Cardiac muscle cell (in vitro differentiated cells and primary cell): Measurements from ENCODE around the gene TEDC1. TPM values are rescaled to one million over a fixed set of nuclear protein-coding genes. Genes with fewer than 3 reads are reported as not detected.

Experiments
- DNase-seq, 2 donors: peaks; one replicate each; pipeline versions ENCODE4 v3.0.0 to v3.0.0-alpha.2; 2010 to 2017; ENCODE audit warnings: low read depth in 1 of 2, low spot score in 1 of 2
- H3K27ac ChIP-seq: fragments of 200-600 bp; sonication (generic); 2 replicates; pipeline ENCODE4 v1.5.1; 2016
- H3K27me3 ChIP-seq: fragments of 200-600 bp; sonication (generic); 2 replicates; pipeline ENCODE4 v1.6.0; 2016; ENCODE audit warnings: control low read depth
- H3K36me3 ChIP-seq: fragments of 200-600 bp; sonication (generic); 2 replicates; pipeline ENCODE4 v1.5.1; 2016; ENCODE audit warnings: control low read depth
- H3K4me1 ChIP-seq: fragments of 200-600 bp; sonication (generic); 2 replicates; pipeline ENCODE4 v1.8.1; 2017; ENCODE audit warnings: low read depth, mild to moderate bottlenecking, mixed run types
- H3K4me3 ChIP-seq: fragments of 200-600 bp; sonication (generic); 2 replicates; pipeline ENCODE4 v1.5.1; 2016; ENCODE audit warnings: mild to moderate bottlenecking
- H3K9me3 ChIP-seq: fragments of 200-600 bp; sonication (generic); 2 replicates; pipeline ENCODE4 v1.5.1; 2017; ENCODE audit warnings: low read depth, mild to moderate bottlenecking, control low read depth
- CTCF ChIP-seq: IDR thresholded peaks from 2 replicates; pipeline ENCODE4 v1.5.1; 2012; ENCODE audit warnings: low read depth, mild to moderate bottlenecking, low read length
- polyA plus RNA-seq: library from polyadenylated mRNA; unstranded; fragments of >200 nt; fragmentation: Nextera tagmentation; extraction: Ambion mirVana; gene quantifications from 2 replicates; pipeline ENCODE4 v1.2.1, GENCODE V29; 2016
- total RNA-seq: library from RNA; depleted of rRNA; stranded (reverse); fragments of >200 nt; gene quantifications from 2 replicates; pipeline ENCODE4 v1.2.3, GENCODE V29; 2016

Gene TEDC1
- total and polyA plus RNA-seq, 2 experiments from 2014 or later: 27.4 to 33.0 TPM

- H3K27me3 ChIP-seq: no peaks in the 10 kb centered on the region
- H3K4me1 ChIP-seq: no peaks in the 10 kb centered on the region
- H3K9me3 ChIP-seq: no peaks in the 10 kb centered on the region
- no peak for DNase-seq
- H3K27ac ChIP-seq: no peak overlapping the region
- peaks cover 13% of the 10 kb centered on the region for H3K36me3 ChIP-seq
- no peak for TF ChIP-seq CTCF
- H3K4me3 ChIP-seq: no peak overlapping the region
Measured at GRCh38 chr14:105455086-105455640, 35.9 kb upstream of the TEDC1 start.

- no peak for TF ChIP-seq CTCF
- Histone ChIP-seq H3K27ac (peak overlapping the region; percentile 62), H3K4me1 (no peaks in the 10 kb centered on the region), H3K4me3 (no peak overlapping the region), H3K36me3 (peaks cover 13% of the 10 kb centered on the region), H3K27me3 (no peaks in the 10 kb centered on the region), H3K9me3 (no peaks in the 10 kb centered on the region)
- no peak for DNase-seq
Measured at GRCh38 chr14:105455766-105456660, 35.0 kb upstream of the TEDC1 start.

- Histone ChIP-seq H3K36me3 (peaks cover 13% of the 10 kb centered on the region), H3K27ac (peak overlapping the region; percentile 62), H3K4me3 (no peak overlapping the region), H3K9me3 (no peaks in the 10 kb centered on the region), H3K27me3 (no peaks in the 10 kb centered on the region), H3K4me1 (no peaks in the 10 kb centered on the region)
- no peak for TF ChIP-seq CTCF
- DNase-seq: no peak
Measured at GRCh38 chr14:105456736-105457617, 34.1 kb upstream of the TEDC1 start.

GRCh38 chr14:105458010-105458409 is 33.0 kb upstream of the TEDC1 start:
- no peaks in the 10 kb centered on the region for H3K27me3 ChIP-seq
- no peaks in the 10 kb centered on the region for H3K4me1 ChIP-seq
- no peak for TF ChIP-seq CTCF
- H3K27ac ChIP-seq: no peak overlapping the region
- H3K4me3 ChIP-seq: no peak overlapping the region
- no peak for DNase-seq
- H3K9me3 ChIP-seq: no peaks in the 10 kb centered on the region
- peaks cover 14% of the 10 kb centered on the region for H3K36me3 ChIP-seq

GRCh38 chr14:105458571-105458970 is 32.5 kb upstream of the TEDC1 start:
- no peaks in the 10 kb centered on the region for H3K27me3 ChIP-seq
- no peak overlapping the region for H3K27ac ChIP-seq
- no peak for TF ChIP-seq CTCF
- H3K36me3 ChIP-seq: peaks cover 16% of the 10 kb centered on the region
- no peak for DNase-seq
- no peaks in the 10 kb centered on the region for H3K4me1 ChIP-seq
- no peaks in the 10 kb centered on the region for H3K9me3 ChIP-seq
- no peak overlapping the region for H3K4me3 ChIP-seq
